H9 (cell line): ENCODE measurements around the gene CFAP91. TPM values are rescaled to one million over a fixed set of nuclear protein-coding genes. Genes with fewer than 3 reads are reported as not detected.

Source experiments
- DNase-seq: peaks from one replicate; pipeline ENCODE4 v3.0.0-alpha.2; 2017
- H2AFZ ChIP-seq: one replicate; pipeline ENCODE4 v1.6.1; 2013; ENCODE audit warnings: mild to moderate bottlenecking, low read length, control low read depth, moderate library complexity
- H2AK5ac ChIP-seq: 2 replicates; pipeline ENCODE4 v1.6.1; 2013; ENCODE audit warnings: low read length, control low read depth, mixed read lengths; ENCODE audit not compliant: insufficient read length
- H2BK120ac ChIP-seq: one replicate; pipeline ENCODE4 v1.6.1; 2013; ENCODE audit warnings: low read depth, mild to moderate bottlenecking, low read length, control low read depth, inconsistent platforms; ENCODE audit not compliant: poor library complexity, severe bottlenecking
- H2BK12ac ChIP-seq: 2 replicates; pipeline ENCODE4 v1.6.1; 2013; ENCODE audit warnings: low read length, control low read depth, mixed read lengths, low read depth; ENCODE audit not compliant: insufficient read length
- H2BK15ac ChIP-seq: 2 replicates; pipeline ENCODE4 v1.6.1; 2013; ENCODE audit warnings: low read depth, low read length, control low read depth
- H2BK20ac ChIP-seq: one replicate; pipeline ENCODE4 v1.6.1; 2013; ENCODE audit warnings: low read depth, mild to moderate bottlenecking, low read length, control low read depth, inconsistent platforms; ENCODE audit not compliant: poor library complexity, severe bottlenecking
- H2BK5ac ChIP-seq: 2 replicates; pipeline ENCODE4 v1.6.1; 2013; ENCODE audit warnings: low read length, control low read depth, mixed read lengths; ENCODE audit not compliant: insufficient read length
- H3K14ac ChIP-seq: 2 replicates; pipeline ENCODE4 v1.6.1; 2013; ENCODE audit warnings: low read length, control low read depth; ENCODE audit not compliant: insufficient read depth
- H3K18ac ChIP-seq: 2 replicates; pipeline ENCODE4 v1.6.1; 2013; ENCODE audit warnings: low read depth, mild to moderate bottlenecking, mixed read lengths, low read length, control low read depth; ENCODE audit not compliant: insufficient read length
- H3K23ac ChIP-seq: 2 replicates; pipeline ENCODE4 v1.6.1; 2013; ENCODE audit warnings: low read length, control low read depth, mixed read lengths, low read depth; ENCODE audit not compliant: insufficient read length
- H3K23me2 ChIP-seq: 2 replicates; pipeline ENCODE4 v1.6.1; 2013; ENCODE audit warnings: low read depth, mild to moderate bottlenecking, mixed read lengths, low read length, control low read depth; ENCODE audit not compliant: insufficient read length, poor library complexity, severe bottlenecking
- H3K27ac ChIP-seq: 2 replicates; pipeline ENCODE4 v1.5.1; 2013; ENCODE audit warnings: low read length, control low read depth, mixed read lengths, low read depth; ENCODE audit not compliant: insufficient read length
- H3K27me3 ChIP-seq: 2 replicates; pipeline ENCODE4 v1.6.1; 2013; ENCODE audit warnings: low read length, control low read depth, inconsistent platforms; ENCODE audit not compliant: insufficient read depth
- H3K4ac ChIP-seq: 2 replicates; pipeline ENCODE4 v1.6.1; 2013; ENCODE audit warnings: low read depth, mild to moderate bottlenecking, control low read depth, inconsistent platforms, low read length, moderate library complexity
- H3K4me1 ChIP-seq: 2 replicates; pipeline ENCODE4 v1.6.1; 2013; ENCODE audit warnings: low read length, control low read depth, inconsistent platforms; ENCODE audit not compliant: insufficient read depth
- H3K4me2 ChIP-seq: 2 replicates; pipeline ENCODE4 v1.6.1; 2013; ENCODE audit warnings: low read length, control low read depth, mixed read lengths; ENCODE audit not compliant: insufficient read length, insufficient read depth
- H3K56ac ChIP-seq: 2 replicates; pipeline ENCODE4 v1.6.1; 2013; ENCODE audit warnings: low read depth, mild to moderate bottlenecking, mixed read lengths, low read length, control low read depth; ENCODE audit not compliant: insufficient read length
- H3K79me1 ChIP-seq: 2 replicates; pipeline ENCODE4 v1.6.1; 2013; ENCODE audit warnings: low read depth, mild to moderate bottlenecking, moderate library complexity, low read length, control low read depth, inconsistent platforms; ENCODE audit not compliant: insufficient read depth, poor library complexity, severe bottlenecking
- H3K79me2 ChIP-seq: 2 replicates; pipeline ENCODE4 v1.6.1; 2013; ENCODE audit warnings: low read length, control low read depth, inconsistent platforms; ENCODE audit not compliant: insufficient read depth
- H3K9ac ChIP-seq: 2 replicates; pipeline ENCODE4 v1.6.1; 2013; ENCODE audit warnings: low read length, control low read depth, mixed read lengths; ENCODE audit not compliant: insufficient read length; ENCODE audit errors: extremely low read depth
- H3K9me3 ChIP-seq: one replicate; pipeline ENCODE4 v1.6.1; 2013; ENCODE audit warnings: low read depth, low read length, inconsistent platforms; ENCODE audit not compliant: control insufficient read depth
- H3T11ph ChIP-seq: one replicate; pipeline ENCODE4 v1.6.1; 2013; ENCODE audit warnings: mild to moderate bottlenecking, low read length, control low read depth, inconsistent platforms
- H4K20me1 ChIP-seq: one replicate; pipeline ENCODE4 v1.6.1; 2013; ENCODE audit not compliant: control insufficient read depth, insufficient read length, insufficient read depth
- H4K5ac ChIP-seq: 2 replicates; pipeline ENCODE4 v1.6.1; 2013; ENCODE audit warnings: low read depth, mild to moderate bottlenecking, mixed read lengths, low read length, control low read depth; ENCODE audit not compliant: insufficient read length
- H4K8ac ChIP-seq: replicated peaks from 2 replicates; pipeline ENCODE4 v1.6.1; 2013; ENCODE audit warnings: low read length, control low read depth, mixed read lengths, low read depth; ENCODE audit not compliant: insufficient read length
- H4K91ac ChIP-seq: 2 replicates; pipeline ENCODE4 v1.6.1; 2013; ENCODE audit warnings: low read depth, mild to moderate bottlenecking, moderate library complexity, mixed read lengths, low read length, control low read depth; ENCODE audit not compliant: insufficient read length
- H3K27ac Mint-ChIP-seq, 3 experiments: 2 replicates in 2 of 3; 3 replicates in 1 of 3; pipeline ENCODE4 v1.8.0; 2020 to 2021; ENCODE audit warnings: mixed read lengths in 3 of 3, mild to moderate bottlenecking in 1 of 3, moderate library complexity in 1 of 3
- H3K27me3 Mint-ChIP-seq: 2 replicates; pipeline ENCODE4 v1.8.0; 2021; ENCODE audit warnings: low read depth, mild to moderate bottlenecking, moderate library complexity, mixed read lengths
- H3K36me3 Mint-ChIP-seq, 3 experiments: 2 replicates in 2 of 3; 3 replicates in 1 of 3; pipeline ENCODE4 v1.8.0; 2020 to 2021; ENCODE audit warnings: low read depth in 3 of 3, mixed read lengths in 3 of 3; ENCODE audit not compliant: insufficient read depth in 1 of 3
- H3K4me1 Mint-ChIP-seq, 2 experiments: 2 replicates each; pipeline ENCODE4 v1.8.0; 2020; ENCODE audit warnings: mixed read lengths in 2 of 2
- H3K4me3 Mint-ChIP-seq, 2 experiments: 2 replicates in 1 of 2; 3 replicates in 1 of 2; pipeline ENCODE4 v1.8.0; 2020 to 2021; ENCODE audit warnings: mild to moderate bottlenecking in 2 of 2, mixed read lengths in 2 of 2, moderate library complexity in 1 of 2
- H3K9me3 Mint-ChIP-seq, 2 experiments: 2 replicates in 1 of 2; 3 replicates in 1 of 2; pipeline ENCODE4 v1.8.0; 2020; ENCODE audit warnings: mild to moderate bottlenecking in 2 of 2, mixed read lengths in 2 of 2, moderate library complexity in 1 of 2
- CTCF ChIP-seq: fragments of 200-600 bp; sonication (generic); conservative IDR thresholded peaks from 3 replicates; pipeline ENCODE4 v1.8.0; 2021; ENCODE audit warnings: antibody characterized with exemption, mild to moderate bottlenecking
- WGBS: extraction: QIAGEN DNeasy Blood & Tissue Kit; methylation state at CpG from one replicate; pipeline ENCODE4 v1.1.7; 2013; ENCODE audit warnings: missing lambda C conversion rate, low lambda C conversion rate, mixed read lengths; ENCODE audit not compliant: insufficient read length; ENCODE audit errors: extremely low coverage; 5-methylcytosine and 5-hydroxymethylcytosine counted together
- total RNA-seq: library from RNA; stranded (reverse); gene quantifications from 2 replicates; pipeline ENCODE4 v1.2.1, GENCODE V29; 2021

CFAP91 gene
- total RNA-seq, 1 experiment from 2014 or later = 2.3 TPM

- H3K27me3 ChIP-seq = no peaks in the 10 kb centered on the region
- no peaks in the 10 kb centered on the region for H3K79me2 ChIP-seq
- Mint-ChIP-seq H3K27me3 (no peaks in the 10 kb centered on the region), H3K4me3 (no peak overlapping the region), H3K9me3 (no peaks in the 10 kb centered on the region), H3K36me3 (peaks cover 0 to 15% (median 13%) of the 10 kb centered on the region in 3 experiments; a peak in 5 of 7 replicates), H3K27ac (no peak overlapping the region), H3K4me1 (peaks cover 0 to 9% of the 10 kb centered on the region in 2 experiments; a peak in 1 of 4 replicates)
- no peaks in the 10 kb centered on the region for H3K9me3 ChIP-seq
- H3K18ac ChIP-seq = no peak overlapping the region
- no peaks in the 10 kb centered on the region for H4K20me1 ChIP-seq
- no peak for TF ChIP-seq CTCF
- H3K4me2 ChIP-seq = no peak overlapping the region
- H2BK5ac ChIP-seq = no peak overlapping the region
- no peak overlapping the region for H2BK20ac ChIP-seq
- H4K91ac ChIP-seq = no peak overlapping the region
- no CpG with 5 or more reads among the region's 6 CpGs for WGBS
- H2BK12ac ChIP-seq = no peak overlapping the region
- H2AK5ac ChIP-seq = no peak overlapping the region
- H3K4ac ChIP-seq = no peak overlapping the region
- H3K79me1 ChIP-seq = no peaks in the 10 kb centered on the region
- H3K9ac ChIP-seq = no peak overlapping the region
- H3T11ph ChIP-seq = no peak overlapping the region
- H4K8ac ChIP-seq = no peak overlapping the region
- H3K23ac ChIP-seq = no peak overlapping the region
- H3K27ac ChIP-seq = no peak overlapping the region
- no peak overlapping the region for H2BK15ac ChIP-seq
- DNase-seq = no peak
- no peak overlapping the region for H4K5ac ChIP-seq
- H3K14ac ChIP-seq = no peak overlapping the region
- no peak overlapping the region for H2AFZ ChIP-seq
- 0 out of 2 replicates have a peak, but pooled peaks cover 2% of the 10 kb centered on the region for H3K4me1 ChIP-seq
- H2BK120ac ChIP-seq = no peak overlapping the region
- no peak overlapping the region for H3K56ac ChIP-seq
- no peaks in the 10 kb centered on the region for H3K23me2 ChIP-seq
Observed at GRCh38 chr3:119665954-119666559, 36.8 kb upstream of the CFAP91 start.
